ENCODE data around the gene STS. TPM values are rescaled to one million over a fixed set of nuclear protein-coding genes. Genes with fewer than 3 reads are reported as not detected.

The STS gene
- total RNA-seq, 6 experiments from 2014 or later = 4.7 to 12.8 (median 10.7) TPM

GRCh38 chrX:7112071-7112470, 35.4 kb upstream of the STS start:
- Histone ChIP-seq H3K4me3 (no peak overlapping the region), H3K36me3 (no peaks in the 10 kb centered on the region), H3K27me3 (no peaks in the 10 kb centered on the region), H3K4me1 (peaks cover 0 to 8% (median 0%) of the 10 kb centered on the region in 4 donors), H3K27ac (no peak overlapping the region), H3K9me3 (no peaks in the 10 kb centered on the region)
- DNase-seq (no peak), ATAC-seq (no peak)
- WGBS (ENCODE audit: insufficient coverage, low coverage, low lambda C conversion rate, missing lambda C conversion rate) = 94% methylated on average over 7 of the region's 7 CpGs
- TF ChIP-seq, protein P1, sequence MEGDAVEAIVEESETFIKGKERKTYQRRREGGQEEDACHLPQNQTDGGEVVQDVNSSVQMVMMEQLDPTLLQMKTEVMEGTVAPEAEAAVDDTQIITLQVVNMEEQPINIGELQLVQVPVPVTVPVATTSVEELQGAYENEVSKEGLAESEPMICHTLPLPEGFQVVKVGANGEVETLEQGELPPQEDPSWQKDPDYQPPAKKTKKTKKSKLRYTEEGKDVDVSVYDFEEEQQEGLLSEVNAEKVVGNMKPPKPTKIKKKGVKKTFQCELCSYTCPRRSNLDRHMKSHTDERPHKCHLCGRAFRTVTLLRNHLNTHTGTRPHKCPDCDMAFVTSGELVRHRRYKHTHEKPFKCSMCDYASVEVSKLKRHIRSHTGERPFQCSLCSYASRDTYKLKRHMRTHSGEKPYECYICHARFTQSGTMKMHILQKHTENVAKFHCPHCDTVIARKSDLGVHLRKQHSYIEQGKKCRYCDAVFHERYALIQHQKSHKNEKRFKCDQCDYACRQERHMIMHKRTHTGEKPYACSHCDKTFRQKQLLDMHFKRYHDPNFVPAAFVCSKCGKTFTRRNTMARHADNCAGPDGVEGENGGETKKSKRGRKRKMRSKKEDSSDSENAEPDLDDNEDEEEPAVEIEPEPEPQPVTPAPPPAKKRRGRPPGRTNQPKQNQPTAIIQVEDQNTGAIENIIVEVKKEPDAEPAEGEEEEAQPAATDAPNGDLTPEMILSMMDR (IDR thresholded peaks at IDR 0.05) = no peak
- TF ChIP-seq POLR2A (IDR thresholded peaks at IDR 0.05) = no peak
- intact Hi-C loops (cut with DNase I) = no loop called here

GRCh38 chrX:7115557-7115956, 32.0 kb upstream of the STS start:
- H3K27ac ChIP-seq = no peak overlapping the region
- intact Hi-C loops (cut with DNase I) = no loop called here
- TF ChIP-seq POLR2A (IDR thresholded peaks at IDR 0.05) = no peak
- TF ChIP-seq, protein P1 (IDR thresholded peaks at IDR 0.05) = no peak
- no peaks in the 10 kb centered on the region for H3K36me3 ChIP-seq
- no peaks in the 10 kb centered on the region for H3K9me3 ChIP-seq
- H3K4me3 ChIP-seq = no peak overlapping the region
- DNase-seq (no peak), ATAC-seq (no peak)
- 89% methylated on average over 6 of the region's 6 CpGs for WGBS (ENCODE audit: insufficient coverage, low coverage, low lambda C conversion rate, missing lambda C conversion rate)
- no peaks in the 10 kb centered on the region for H3K27me3 ChIP-seq
- H3K4me1 ChIP-seq = peaks cover 0 to 9% (median 3%) of the 10 kb centered on the region in 4 donors

DNA sequence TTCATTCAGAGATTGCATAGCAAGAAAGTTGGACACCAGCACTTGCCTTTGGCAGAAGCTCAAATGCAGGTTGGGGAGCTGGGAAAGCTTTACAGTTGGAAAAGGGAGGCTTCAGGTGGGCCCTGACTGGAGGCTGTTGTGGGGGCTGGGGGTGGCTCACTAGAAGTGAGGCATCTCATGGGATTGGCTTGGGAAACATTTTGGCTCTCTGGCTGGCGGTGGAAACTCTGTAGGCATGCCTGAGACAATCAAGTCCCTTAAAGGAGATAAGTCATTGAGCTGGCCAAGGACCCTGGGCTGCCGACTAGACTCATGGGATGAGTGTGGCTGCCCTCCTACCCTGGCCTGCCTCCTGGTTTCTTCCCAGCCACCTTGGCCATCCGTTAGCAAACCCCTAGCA, 31.4 kb upstream of the STS start:
- no peak for TF ChIP-seq POLR2A (IDR thresholded peaks at IDR 0.05)
- TF ChIP-seq, protein P1 (IDR thresholded peaks at IDR 0.05) = no peak
- Histone ChIP-seq H3K27me3 (no peaks in the 10 kb centered on the region), H3K27ac (no peak overlapping the region), H3K36me3 (no peaks in the 10 kb centered on the region), H3K4me1 (peaks cover 0 to 11% (median 4%) of the 10 kb centered on the region in 4 donors), H3K9me3 (no peaks in the 10 kb centered on the region), H3K4me3 (no peak overlapping the region)
- WGBS (ENCODE audit: insufficient coverage, low coverage, low lambda C conversion rate, missing lambda C conversion rate) = 89% methylated on average over 1 of the region's 3 CpGs
- ATAC-seq = no peak
- no peak for DNase-seq
- intact Hi-C loops (cut with DNase I) = no loop called here

GRCh38 chrX:7117587-7117986, 29.9 kb upstream of the STS start:
- no peak overlapping the region for H3K4me3 ChIP-seq
- H3K9me3 ChIP-seq = no peaks in the 10 kb centered on the region
- DNase-seq (no peak), ATAC-seq (no peak)
- H3K27ac ChIP-seq = no peak overlapping the region
- no peaks in the 10 kb centered on the region for H3K36me3 ChIP-seq
- no peaks in the 10 kb centered on the region for H3K27me3 ChIP-seq
- intact Hi-C loops (cut with DNase I) = no loop called here
- TF ChIP-seq, protein P1 (IDR thresholded peaks at IDR 0.05) = no peak
- TF ChIP-seq POLR2A (IDR thresholded peaks at IDR 0.05) = no peak
- H3K4me1 ChIP-seq = peaks cover 0 to 11% (median 4%) of the 10 kb centered on the region in 4 donors
- WGBS (ENCODE audit: insufficient coverage, low coverage, low lambda C conversion rate, missing lambda C conversion rate) = 90% methylated on average over 1 of the region's 3 CpGs
